K562 (cell line): ENCODE results near the gene ECSCR. TPM values are rescaled to one million over a fixed set of nuclear protein-coding genes. Genes with fewer than 3 reads are reported as not detected.
A peak's percentile ranks its signal among the peaks of the same experiment; 100 is the strongest.

Source experiments
- ATAC-seq: fragments of 200-7000 bp; cut with Tn5 transposase; 3 replicates; pipeline ENCODE4 v1.9.1; 2020; ENCODE audit warnings: moderate library complexity
- BruUV-seq: library from RNA; stranded (reverse); fragments of 400-500 nt; replicated peaks from 2 replicates; lab custom pipeline; 2021; lab: Mats Ljungman, UMichigan
- CTCF ChIA-PET: fragments of 300-600 bp; formaldehyde crosslinking; extraction: SDS; loops from one replicate; lab custom pipeline; 2021; ENCODE audit warnings: low intra/inter-chr PET ratio; lab: Yijun Ruan, JAX
- POLR2A ChIA-PET: fragments of 300-600, 350-650 bp; sonication (Branson Sonifier 250); formaldehyde crosslinking; extraction: SDS; loops from one replicate; lab custom pipeline; 2021; ENCODE audit warnings: antibody characterized with exemption, inconsistent platforms; lab: Yijun Ruan, JAX
- DNase-seq, 4 experiments: peaks; one replicate each; pipeline versions ENCODE4 v3.0.0 to v3.0.0-alpha.2; 2011 to 2018; ENCODE audit warnings: low spot score in 3 of 4, mixed read lengths in 3 of 4; ENCODE audit errors: extremely low read depth in 1 of 4
- FAIRE-seq: peaks from 2 replicates; lab custom pipeline; 2011; peaks lifted over from hg19 to GRCh38; lab: Jason Lieb, UNC
- H2AFZ ChIP-seq: 2 replicates; pipeline ENCODE4 v1.6.0; 2011; ENCODE audit warnings: low read depth, low read length, control low read depth, inconsistent platforms
- H3K27ac ChIP-seq: fragments of 200-600 bp; 3 replicates; pipeline ENCODE4 v1.8.0; 2011; ENCODE audit warnings: low read depth, mild to moderate bottlenecking, control low read depth, inconsistent platforms, low read length, moderate library complexity, mixed read lengths; ENCODE audit errors: extremely low read depth
- H3K27me3 ChIP-seq, 2 experiments: fragments of 300-600 bp in 1 of 2; 2 replicates in 1 of 2; 3 replicates in 1 of 2; pipeline versions ENCODE4 v1.6.0 to v1.8.0; 2011; ENCODE audit warnings: inconsistent platforms in 2 of 2, low read length in 2 of 2, mild to moderate bottlenecking in 1 of 2, mixed read lengths in 1 of 2, moderate library complexity in 1 of 2; ENCODE audit not compliant: control insufficient read depth in 2 of 2, insufficient read depth in 2 of 2
- H3K36me3 ChIP-seq: fragments of 300-600 bp; 3 replicates; pipeline ENCODE4 v1.8.0; 2011; ENCODE audit warnings: mild to moderate bottlenecking, low read length, inconsistent platforms; ENCODE audit not compliant: control insufficient read depth, insufficient read depth
- H3K4me1 ChIP-seq, 2 experiments: fragments of 200-600 bp in 1 of 2; replicated peaks in 1 of 2; 2 replicates in 1 of 2; 3 replicates in 1 of 2; pipeline versions ENCODE4 v1.5.1 to v1.8.0; 2011; ENCODE audit warnings: inconsistent platforms in 2 of 2, low read length in 2 of 2, mild to moderate bottlenecking in 1 of 2, mixed read lengths in 1 of 2, moderate library complexity in 1 of 2; ENCODE audit not compliant: control insufficient read depth in 2 of 2, insufficient read depth in 2 of 2
- H3K4me2 ChIP-seq: 2 replicates; pipeline ENCODE4 v1.6.1; 2011; ENCODE audit warnings: low read length, control low read depth, inconsistent platforms, mixed read lengths; ENCODE audit not compliant: insufficient read depth
- H3K4me3 ChIP-seq: fragments of 200-600 bp; sonication (generic), shearing (Covaris generic); 2 replicates; pipeline ENCODE4 v1.5.1; 2016; ENCODE audit warnings: control low read depth, inconsistent platforms
- H3K79me2 ChIP-seq: fragments of 200-600 bp; 3 replicates; pipeline ENCODE4 v1.8.0; 2011; ENCODE audit warnings: low read length, inconsistent platforms; ENCODE audit not compliant: control insufficient read depth, insufficient read depth
- H3K9ac ChIP-seq, 2 experiments: 2 replicates each; pipeline versions ENCODE4 v1.6.0 to v1.6.1; 2011; ENCODE audit warnings: low read depth in 2 of 2, low read length in 2 of 2, control low read depth in 1 of 2, inconsistent platforms in 1 of 2, mild to moderate bottlenecking in 1 of 2, mixed read lengths in 1 of 2; ENCODE audit not compliant: insufficient read depth in 1 of 2
- H3K9me1 ChIP-seq: one replicate; pipeline ENCODE4 v1.6.0; 2011; ENCODE audit warnings: inconsistent platforms, mild to moderate bottlenecking, low read length, moderate library complexity; ENCODE audit not compliant: control insufficient read depth, insufficient read depth
- H3K9me3 ChIP-seq: replicated peaks from 2 replicates; pipeline ENCODE4 v1.5.1; 2011; ENCODE audit warnings: low read depth, low read length, inconsistent platforms; ENCODE audit not compliant: control insufficient read depth, insufficient read depth
- H4K20me1 ChIP-seq: replicated peaks from 2 replicates; pipeline ENCODE4 v1.6.1; 2011; ENCODE audit warnings: low read length, inconsistent platforms, mixed read lengths; ENCODE audit not compliant: control insufficient read depth, insufficient read depth
- ARID2 ChIP-seq: fragments of 450-650 bp; IDR thresholded peaks from 2 replicates; pipeline ENCODE4 v1.6.1; 2017; ENCODE audit warnings: antibody characterized with exemption, mild to moderate bottlenecking
- FOXM1 ChIP-seq, 2 experiments: fragments of 450-650 bp in 1 of 2; sonication (generic) in 1 of 2; formaldehyde crosslinking in 1 of 2; IDR thresholded peaks; 2 replicates each; pipeline versions ENCODE4 v1.6.1 to v1.9.0; 2017 to 2022; ENCODE audit warnings: low read depth in 2 of 2, mild to moderate bottlenecking in 2 of 2, missing genetic modification reagents in 1 of 2, moderate library complexity in 1 of 2
- HCFC1 ChIP-seq: IDR thresholded peaks from 2 replicates; pipeline ENCODE4 v1.6.1; 2012; ENCODE audit warnings: low read depth, low read length, improper control_type of control experiment
- RAD21 ChIP-seq, 2 experiments: fragments of 250-450 bp in 1 of 2; fragments of 450-650 bp in 1 of 2; sonication (Bioruptor Pico) in 1 of 2; formaldehyde crosslinking in 1 of 2; IDR thresholded peaks in 1 of 2; conservative IDR thresholded peaks in 1 of 2; 2 replicates each; pipeline versions ENCODE4 v1.4.0 to v1.8.0; 2020 to 2022; ENCODE audit warnings: mild to moderate bottlenecking in 2 of 2, moderate library complexity in 1 of 2
- SIX5 ChIP-seq, 2 experiments: IDR thresholded peaks; 2 replicates each; pipeline ENCODE4 v1.6.1; 2011; ENCODE audit warnings: low read length in 2 of 2, borderline replicate concordance in 1 of 2, low read depth in 1 of 2, mild to moderate bottlenecking in 1 of 2, moderate library complexity in 1 of 2; ENCODE audit not compliant: insufficient read depth in 1 of 2
- TAL1 ChIP-seq: fragments of 450-650 bp; IDR thresholded peaks from 2 replicates; pipeline ENCODE4 v1.6.1; 2016; ENCODE audit warnings: mild to moderate bottlenecking
- TARDBP ChIP-seq: fragments of 450-650 bp; IDR thresholded peaks from 2 replicates; pipeline ENCODE4 v1.6.1; 2016
- WGBS: fragments of 100-300 bp; shearing (Covaris generic); methylation state at CpG from one replicate; pipeline ENCODE4 v1.1.6; 2016; ENCODE audit warnings: low coverage, mixed read lengths; ENCODE audit not compliant: insufficient coverage; ENCODE audit errors: missing lambda C conversion rate; 5-methylcytosine and 5-hydroxymethylcytosine counted together
- in situ Hi-C: fragments of 300-500 bp; cut with MboI; formaldehyde crosslinking; loops from 4 replicates; pipeline ENCODE4 v1.15.0; 2018; ENCODE audit warnings: inconsistent platforms, mixed read lengths
- intact Hi-C: fragments of 100-400 bp; cut with micrococcal nuclease; formaldehyde crosslinking; loops from 2 replicates; pipeline ENCODE4 v1.14.2; 2022
- polyA plus RNA-seq, 8 experiments: library from polyadenylated mRNA; depleted of rRNA in 4 of 8; stranded (reverse) in 5 of 8; unstranded in 3 of 8; fragments of >200 nt; fragmentation: Nextera tagmentation in 2 of 8; fragmentation: Illumina TruSeq in 1 of 8; extraction: Ambion mirVana in 2 of 8; extraction: Trizol in 1 of 8; gene quantifications; 2 replicates each; pipeline versions ENCODE4 v1.2.1 to v1.2.3, GENCODE V29; 2011 to 2014; ENCODE audit warnings: inconsistent platforms in 1 of 8, missing spikeins in 1 of 8
- total RNA-seq, 7 experiments: library from RNA; depleted of rRNA in 6 of 7; stranded (reverse); fragments of >200 nt in 6 of 7; fragmentation: Illumina TruSeq in 2 of 7; extraction: Trizol in 2 of 7; gene quantifications; 2 replicates each; pipeline versions ENCODE4 v1.2.1 to v1.2.3, GENCODE V29; 2011 to 2021; ENCODE audit warnings: low replicate concordance in 1 of 7
- TF ChIP-seq, protein P1 (sequence below), 2 experiments: fragments of 450-650 bp; conservative IDR thresholded peaks; 2 replicates each; pipeline ENCODE4 v1.6.1; 2017; ENCODE audit warnings: mild to moderate bottlenecking in 2 of 2, moderate library complexity in 2 of 2

ECSCR gene
- total and polyA plus RNA-seq, 9 of the 15 experiments (the other 6 are each of a cell fraction or from before 2014, with no cell fraction given): 0.10 to 0.25 (median 0.13) TPM; not detected in 6

DNA sequence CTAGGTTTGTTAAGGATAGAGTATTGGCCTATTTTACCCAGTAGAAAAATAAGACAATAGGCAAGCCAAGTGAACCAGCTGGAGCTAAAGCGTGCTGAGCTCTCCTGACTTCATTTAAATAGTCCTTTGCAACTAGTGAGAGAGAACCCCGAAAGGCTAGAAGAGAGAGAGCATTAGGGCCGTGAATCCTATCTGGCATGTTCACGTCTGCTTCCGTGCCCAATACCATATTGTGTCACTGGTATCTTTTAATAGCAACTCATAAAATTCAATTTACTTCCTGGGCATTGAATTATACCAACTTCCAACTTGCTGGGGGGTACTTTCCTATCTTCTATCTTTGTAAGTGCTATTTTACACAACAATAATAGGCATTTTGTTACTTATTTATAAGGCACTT, 37.0 kb downstream of the ECSCR start:
- ATAC-seq: no peak
- intact Hi-C loops: loop anchor here (10.0 kb wide), 1 partner anchor 339 kb away; no protein-coding TSS in a partner anchor
- no peaks in the 10 kb centered on the region for H3K9me3 ChIP-seq
- no peak for FAIRE-seq
- ChIA-PET POLR2A (interaction anchor here (1.1 to 1.2 kb wide), 2 partner anchors 10 to 12 kb away, joined by 3 to 5 read pairs; no protein-coding TSS in a partner anchor), CTCF (interaction anchor here (0.6 kb wide), 1 partner anchor 76 kb away, joined by 3 read pairs; no protein-coding TSS in a partner anchor)
- H3K27ac ChIP-seq: no peak overlapping the region
- no peak overlapping the region for H3K4me3 ChIP-seq
- H4K20me1 ChIP-seq: no peaks in the 10 kb centered on the region
- TF ChIP-seq SIX5 (IDR thresholded peaks at IDR 0.05; ENCODE audit: borderline replicate concordance in 1 of 2, insufficient read depth in 1 of 2, low read depth in 1 of 2, low read length in 2 of 2): no peak
- no peak for TF ChIP-seq TAL1
- H3K4me2 ChIP-seq: no peak overlapping the region
- no peaks in the 10 kb centered on the region for H3K27me3 ChIP-seq
- in situ Hi-C loops: no loop called here
- no peak overlapping the region for H3K9ac ChIP-seq
- 76% methylated on average over 5 of the region's 5 CpGs for WGBS
- H2AFZ ChIP-seq: no peak overlapping the region
- no peak for DNase-seq
- no peaks in the 10 kb centered on the region for H3K9me1 ChIP-seq
- BruUV-seq: no TSS peak
- no peaks in the 10 kb centered on the region for H3K79me2 ChIP-seq
- peaks cover 3 to 5% of the 10 kb centered on the region in 2 experiments; a peak in 3 of 5 replicates for H3K4me1 ChIP-seq
- no peaks in the 10 kb centered on the region for H3K36me3 ChIP-seq

DNA sequence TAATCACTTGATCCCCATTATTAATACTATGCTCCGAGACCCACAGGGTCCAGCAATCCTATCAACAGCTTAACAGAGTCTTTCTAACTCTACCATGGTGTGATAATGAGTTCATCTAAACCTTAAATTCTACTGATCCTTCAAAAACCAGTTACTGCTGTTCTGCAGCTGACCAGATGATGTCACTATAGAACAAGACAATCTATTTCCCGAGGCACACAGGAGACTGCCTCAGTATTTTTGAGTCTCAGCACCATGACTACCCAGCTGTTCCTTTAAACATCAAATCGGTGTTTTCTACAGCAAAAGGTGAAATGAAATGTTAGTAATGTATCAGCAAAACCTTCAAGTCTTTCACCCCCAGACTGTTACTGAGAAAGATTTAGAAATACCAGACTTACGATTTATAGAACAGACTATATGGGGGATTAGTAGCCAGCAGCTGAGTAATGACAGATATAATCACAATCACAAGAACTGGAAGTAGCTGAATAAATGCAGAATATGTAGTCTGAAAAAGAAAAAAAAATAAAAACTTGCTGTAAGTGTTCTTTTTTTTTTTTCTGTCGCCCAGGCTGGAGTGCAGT, 40.1 kb downstream of the ECSCR start:
- Histone ChIP-seq H4K20me1 (no peaks in the 10 kb centered on the region), H3K9ac (no peak overlapping the region), H3K36me3 (no peaks in the 10 kb centered on the region), H3K4me2 (no peak overlapping the region), H3K79me2 (no peaks in the 10 kb centered on the region), H2AFZ (no peak overlapping the region), H3K9me3 (no peaks in the 10 kb centered on the region), H3K4me1 (peaks cover 3 to 5% of the 10 kb centered on the region in 2 experiments; a peak in 3 of 5 replicates), H3K27me3 (no peaks in the 10 kb centered on the region), H3K4me3 (no peak overlapping the region), H3K27ac (no peak overlapping the region), H3K9me1 (no peaks in the 10 kb centered on the region)
- ATAC-seq: peak; percentile 91
- WGBS: 25% methylated on average over 4 of the region's 5 CpGs
- no TSS peak for BruUV-seq
- peak; percentile 78 to 82 (median 80) for DNase-seq
- in situ Hi-C loops (loop anchor here (5.0 kb wide), 1 partner anchor 95 kb away; no protein-coding TSS in a partner anchor), intact Hi-C loops (loop anchor here (1.0 to 10.0 kb wide), 6 partner anchors 37 to 342 kb away; partner anchors contain the start of gene STING1)
- ChIA-PET CTCF (interaction anchor here (0.6 to 2.6 kb wide), 9 partner anchors 88 to 343 kb away, joined by 3 to 25 read pairs (median 5); no protein-coding TSS in a partner anchor), POLR2A (interaction anchor here (0.6 to 1.1 kb wide), 6 partner anchors 12 to 436 kb away, joined by 3 to 5 read pairs (median 3); no protein-coding TSS in a partner anchor)
- peak; percentile 88 for FAIRE-seq
- TF ChIP-seq, protein P1, sequence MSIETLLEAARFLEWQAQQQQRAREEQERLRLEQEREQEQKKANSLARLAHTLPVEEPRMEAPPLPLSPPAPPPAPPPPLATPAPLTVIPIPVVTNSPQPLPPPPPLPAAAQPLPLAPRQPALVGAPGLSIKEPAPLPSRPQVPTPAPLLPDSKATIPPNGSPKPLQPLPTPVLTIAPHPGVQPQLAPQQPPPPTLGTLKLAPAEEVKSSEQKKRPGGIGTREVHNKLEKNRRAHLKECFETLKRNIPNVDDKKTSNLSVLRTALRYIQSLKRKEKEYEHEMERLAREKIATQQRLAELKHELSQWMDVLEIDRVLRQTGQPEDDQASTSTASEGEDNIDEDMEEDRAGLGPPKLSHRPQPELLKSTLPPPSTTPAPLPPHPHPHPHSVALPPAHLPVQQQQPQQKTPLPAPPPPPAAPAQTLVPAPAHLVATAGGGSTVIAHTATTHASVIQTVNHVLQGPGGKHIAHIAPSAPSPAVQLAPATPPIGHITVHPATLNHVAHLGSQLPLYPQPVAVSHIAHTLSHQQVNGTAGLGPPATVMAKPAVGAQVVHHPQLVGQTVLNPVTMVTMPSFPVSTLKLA (conservative IDR thresholded peaks at IDR 0.05): 0 out of 4 replicates have a peak, but pooled peaks of 1 of the 2 experiments have one; percentile 20
- TF ChIP-seq ARID2 (peak; percentile 87), RAD21 (CRISPR knock-in tag; conservative IDR thresholded peaks at IDR 0.05 in 1 of 2, IDR thresholded peaks at IDR 0.05 in 1 of 2) (peak; percentile 97 to 99), HCFC1 (0 out of 2 replicates have a peak, but pooled peaks have one; percentile 17), TARDBP (0 out of 2 replicates have a peak, but pooled peaks have one; percentile 41), FOXM1 (IDR thresholded peaks at IDR 0.05; ENCODE audit: low read depth) (no peak), FOXM1 (CRISPR knock-in tag; IDR thresholded peaks at IDR 0.05; ENCODE audit: low read depth) (no peak)
